GM12878 (cell line): ENCODE measurements around the gene CREB3L4. TPM values are rescaled to one million over a fixed set of nuclear protein-coding genes. Genes with fewer than 3 reads are reported as not detected.

Experiments
- ATAC-seq: fragments of 200-7000 bp; cut with Tn5 transposase; 3 replicates; pipeline ENCODE4 v1.9.1; 2020; ENCODE audit warnings: mild to moderate bottlenecking, moderate library complexity
- BruUV-seq: library from RNA; stranded (reverse); fragments of 400-500 nt; replicated peaks from 2 replicates; lab custom pipeline; 2021; lab: Mats Ljungman, UMichigan
- CTCF ChIA-PET: fragments of 300-600 bp; sonication (Branson Sonifier 250); formaldehyde crosslinking; extraction: SDS; loops from one replicate; lab custom pipeline; 2021; ENCODE audit warnings: inconsistent platforms; lab: Yijun Ruan, JAX
- POLR2A ChIA-PET: fragments of 350-600 bp; formaldehyde crosslinking; extraction: SDS; loops from one replicate; lab custom pipeline; 2021; ENCODE audit warnings: inconsistent platforms; lab: Charles Lee
- RAD21 ChIA-PET: fragments of 300-600 bp; sonication (Branson Sonifier 250); formaldehyde crosslinking; loops from one replicate; lab custom pipeline; 2023; ENCODE audit warnings: antibody characterized with exemption; ENCODE audit not compliant: unreplicated experiment; lab: Charles Lee
- SMC1A ChIA-PET: fragments of 300-600 bp; sonication (Branson Sonifier 250); formaldehyde crosslinking; loops from one replicate; lab custom pipeline; 2023; ENCODE audit not compliant: unreplicated experiment, uncharacterized antibody; lab: Charles Lee
- DNase-seq: peaks from one replicate; pipeline ENCODE4 v3.0.0-alpha.2; 2011; ENCODE audit warnings: low read depth, low spot score
- FAIRE-seq: peaks from 3 replicates; lab custom pipeline; 2011; peaks lifted over from hg19 to GRCh38; lab: Jason Lieb, UNC
- H2AFZ ChIP-seq: 2 replicates; pipeline ENCODE4 v1.6.0; 2011; ENCODE audit warnings: low read depth, low read length, control low read depth; ENCODE audit not compliant: control insufficient read depth
- H3K27ac ChIP-seq: 2 replicates; pipeline ENCODE4 v1.5.1; 2011; ENCODE audit warnings: control low read depth; ENCODE audit not compliant: control insufficient read depth, insufficient read depth
- H3K27me3 ChIP-seq, 2 experiments: replicated peaks in 1 of 2; 2 replicates each; pipeline versions ENCODE4 v1.6.0 to v1.6.1; 2011; ENCODE audit warnings: low read length in 1 of 2; ENCODE audit not compliant: control insufficient read depth in 2 of 2, insufficient read depth in 2 of 2
- H3K36me3 ChIP-seq, 2 experiments: 2 replicates each; pipeline ENCODE4 v1.5.1; 2011; ENCODE audit warnings: low read length in 1 of 2; ENCODE audit not compliant: control insufficient read depth in 2 of 2, insufficient read depth in 2 of 2
- H3K4me1 ChIP-seq: 2 replicates; pipeline ENCODE4 v1.6.1; 2011; ENCODE audit warnings: mild to moderate bottlenecking, low read length, moderate library complexity, mixed read lengths; ENCODE audit not compliant: control insufficient read depth, insufficient read depth
- H3K4me2 ChIP-seq: 2 replicates; pipeline ENCODE4 v1.6.0; 2011; ENCODE audit warnings: control low read depth; ENCODE audit not compliant: control insufficient read depth, insufficient read depth
- H3K4me3 ChIP-seq: fragments of 200-600 bp; sonication (generic); 2 replicates; pipeline ENCODE4 v1.5.1; 2016
- H3K79me2 ChIP-seq: 2 replicates; pipeline ENCODE4 v1.6.0; 2011; ENCODE audit warnings: low read length; ENCODE audit not compliant: control insufficient read depth, insufficient read depth
- H3K9ac ChIP-seq: 2 replicates; pipeline ENCODE4 v1.8.0; 2011; ENCODE audit warnings: low read length, control low read depth, mixed read lengths; ENCODE audit not compliant: control insufficient read depth, insufficient read depth
- H3K9me3 ChIP-seq: replicated peaks from 3 replicates; pipeline ENCODE4 v1.5.1; 2011; ENCODE audit warnings: mild to moderate bottlenecking, low read length; ENCODE audit not compliant: control insufficient read depth, insufficient read depth
- H4K20me1 ChIP-seq: 2 replicates; pipeline ENCODE4 v1.6.0; 2011; ENCODE audit not compliant: control insufficient read depth, insufficient read depth
- ATF7 ChIP-seq: fragments of 450-650 bp; IDR thresholded peaks from 2 replicates; pipeline ENCODE4 v1.6.1; 2016; ENCODE audit warnings: low read depth, mild to moderate bottlenecking
- BRCA1 ChIP-seq: IDR thresholded peaks from 2 replicates; pipeline ENCODE4 v1.6.1; 2011; ENCODE audit warnings: low read depth, low read length, improper control_type of control experiment
- EZH2 ChIP-seq: IDR thresholded peaks from 2 replicates; pipeline ENCODE4 v1.6.1; 2012; ENCODE audit warnings: low read depth, mild to moderate bottlenecking, control low read depth, inconsistent platforms, low read length, borderline replicate concordance; ENCODE audit not compliant: control insufficient read depth
- JUNB ChIP-seq: IDR thresholded peaks from 2 replicates; pipeline ENCODE4 v1.6.1; 2016; ENCODE audit warnings: antibody characterized with exemption, mild to moderate bottlenecking
- MEF2B ChIP-seq: fragments of 450-650 bp; IDR thresholded peaks from 2 replicates; pipeline ENCODE4 v1.6.1; 2018; ENCODE audit warnings: mild to moderate bottlenecking, moderate library complexity; ENCODE audit not compliant: partially characterized antibody, poor library complexity, severe bottlenecking
- MTA2 ChIP-seq: fragments of 450-650 bp; IDR thresholded peaks from 2 replicates; pipeline ENCODE4 v1.6.1; 2016; ENCODE audit warnings: low read depth, mild to moderate bottlenecking, moderate library complexity
- NBN ChIP-seq: fragments of 450-650 bp; IDR thresholded peaks from 2 replicates; pipeline ENCODE4 v1.6.1; 2016
- SIX5 ChIP-seq: IDR thresholded peaks from 2 replicates; pipeline ENCODE4 v1.6.1; 2011; ENCODE audit warnings: mild to moderate bottlenecking, low read depth, low read length, moderate library complexity; ENCODE audit not compliant: severe bottlenecking
- TCF3 ChIP-seq: IDR thresholded peaks from 2 replicates; pipeline ENCODE4 v1.6.1; 2012; ENCODE audit warnings: low read depth, mild to moderate bottlenecking, low read length, borderline replicate concordance; ENCODE audit not compliant: insufficient read depth
- WGBS: methylation state at CpG from one replicate; pipeline ENCODE4 v1.1.6; 2016; ENCODE audit warnings: low lambda C conversion rate; ENCODE audit not compliant: insufficient replicate concordance, insufficient coverage; ENCODE audit errors: missing lambda C conversion rate; 5-methylcytosine and 5-hydroxymethylcytosine counted together
- in situ Hi-C: fragments of 300-500 bp; cut with MboI; formaldehyde crosslinking; loops from 9 replicates; pipeline ENCODE4 v1.14.3; 2018; ENCODE audit warnings: mixed read lengths
- intact Hi-C: fragments of 100-400 bp; cut with micrococcal nuclease; formaldehyde crosslinking; loops from one replicate; pipeline ENCODE4 v1.14.2; 2022; ENCODE audit not compliant: unreplicated experiment
- polyA plus RNA-seq, 11 experiments: library from polyadenylated mRNA; depleted of rRNA in 4 of 11; unstranded in 6 of 11; stranded (reverse) in 5 of 11; fragments of >200 nt; fragmentation: Nextera tagmentation in 4 of 11; fragmentation: Illumina TruSeq in 1 of 11; extraction: Ambion mirVana in 4 of 11; extraction: Trizol in 1 of 11; gene quantifications; 1 replicate in 1 of 11; 2 replicates in 10 of 11; pipeline versions ENCODE4 v1.2.1 to v1.2.3, GENCODE V29; 2011 to 2016; ENCODE audit warnings: inconsistent platforms in 2 of 11, missing spikeins in 2 of 11, low read depth in 1 of 11
- total RNA-seq, 4 experiments: library from RNA; depleted of rRNA in 3 of 4; stranded (reverse); fragments of >200 nt in 3 of 4; fragmentation: Illumina TruSeq in 1 of 4; extraction: Trizol in 1 of 4; gene quantifications; 2 replicates each; pipeline versions ENCODE4 v1.2.1 to v1.2.3, GENCODE V29; 2013 to 2021
- TF ChIP-seq, protein P1 (sequence below): fragments of 450-650 bp; IDR thresholded peaks from 2 replicates; pipeline ENCODE4 v1.6.1; 2017; ENCODE audit warnings: mild to moderate bottlenecking, moderate library complexity
- TF ChIP-seq, protein P2 (sequence below): IDR thresholded peaks from 2 replicates; pipeline ENCODE4 v1.6.1; 2011; ENCODE audit warnings: borderline replicate concordance, low read depth, mild to moderate bottlenecking, moderate library complexity, low read length; ENCODE audit not compliant: insufficient read depth, poor library complexity, severe bottlenecking
- TF ChIP-seq, protein P3 (sequence below): fragments of 450-650 bp; formaldehyde crosslinking; IDR thresholded peaks from 2 replicates; pipeline ENCODE4 v1.5.0; 2022; ENCODE audit warnings: mild to moderate bottlenecking, missing genetic modification characterization

The CREB3L4 gene
- total and polyA plus RNA-seq, 10 of the 15 experiments (the other 5 are each of a cell fraction or from before 2014, with no cell fraction given): 9.7 to 14.0 (median 12.1) TPM

DNA sequence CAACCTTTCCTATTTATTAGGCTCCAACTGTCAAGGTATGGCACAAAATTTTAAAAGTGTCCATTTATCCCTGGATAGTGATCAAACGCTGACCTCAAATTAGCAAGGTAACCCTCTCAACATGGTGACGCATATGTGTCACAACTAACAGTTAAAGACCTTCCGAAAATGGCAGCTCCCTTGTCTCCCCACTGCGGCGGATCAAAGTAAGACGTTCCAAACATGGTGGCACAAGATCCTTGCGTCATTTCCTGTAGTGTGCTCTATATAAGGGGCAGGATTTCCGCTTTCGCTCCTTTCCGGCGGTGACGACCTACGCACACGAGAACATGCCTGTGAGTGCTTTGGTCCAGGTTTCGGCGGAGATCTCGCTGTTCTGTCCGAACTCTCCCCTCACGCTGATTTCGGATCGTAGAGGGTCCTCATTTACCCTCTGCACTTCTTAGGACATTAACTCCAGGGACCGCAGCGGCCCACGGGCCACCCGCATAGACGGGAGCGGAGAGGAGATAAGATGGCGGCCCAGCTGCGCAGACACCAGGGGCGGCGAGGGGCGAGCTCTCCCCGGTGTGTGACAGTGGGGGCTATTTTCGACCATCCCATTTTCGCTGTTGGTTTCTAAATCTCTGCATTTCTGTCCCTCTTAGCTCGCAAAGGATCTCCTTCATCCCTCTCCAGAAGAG, 22.9 kb downstream of the CREB3L4 start, which contains the start of gene RPS27:
Gene RPS27, plus strand, starts transcription at position 295 of the 683 bp plus-strand sequence. Its CDS starts 35 bp downstream, at position 330.
- Histone ChIP-seq H3K79me2 (peaks cover 25% of the 10 kb centered on the region), H3K27ac (peak within 1 kb of the TSS; percentile 96), H3K4me1 (peaks cover 9% of the 10 kb centered on the region), H3K4me2 (peak within 1 kb of the TSS; percentile 89), H4K20me1 (no peaks in the 10 kb centered on the region), H3K27me3 (no peaks in the 10 kb centered on the region), H3K9ac (peak within 1 kb of the TSS; percentile 98), H2AFZ (peak within 1 kb of the TSS; percentile 67), H3K9me3 (no peaks in the 10 kb centered on the region), H3K4me3 (peak within 1 kb of the TSS; percentile 86), H3K36me3 (peaks cover 0 to 16% of the 10 kb centered on the region in 2 experiments; a peak in 3 of 4 replicates)
- DNase-seq: peak; percentile 97
- in situ Hi-C loops: loop anchor here (5.0 to 10.0 kb wide), 2 partner anchors 282 to 486 kb away; partner anchors contain the start of gene HAX1
- CTCF ChIA-PET: interaction anchor here (0.9 to 1.8 kb wide), 5 partner anchors 13 to 480 kb away, joined by 3 to 13 read pairs (median 3); partner anchors contain the start of genes DENND4B and JTB
- intact Hi-C loops: loop anchor here (2.0 to 5.0 kb wide), 2 partner anchors 192 to 282 kb away; partner anchors contain the start of gene HAX1
- ATAC-seq: peak; percentile 82
- SMC1A ChIA-PET: interaction anchor here (0.5 to 2.4 kb wide), 14 partner anchors 13 to 319 kb away, joined by 3 to 7 read pairs (median 3); partner anchors contain the start of gene JTB
- POLR2A ChIA-PET: interaction anchor here (0.6 to 3.8 kb wide), 16 partner anchors 9 to 386 kb away, joined by 3 to 26 read pairs (median 4); partner anchors contain the start of genes DENND4B, JTB and SLC39A1
- WGBS: under 1% methylated on average over 36 of the region's 36 CpGs
- RAD21 ChIA-PET: interaction anchor here (0.7 to 5.7 kb wide), 7 partner anchors 13 to 194 kb away, joined by 3 to 42 read pairs (median 4); partner anchors contain the start of genes CREB3L4, GATAD2B and JTB
- TSS peak; percentile 92 for BruUV-seq
- peak; percentile 94 for FAIRE-seq
- TF ChIP-seq BRCA1: no peak
- no peak for TF ChIP-seq EZH2
- TF ChIP-seq, protein P1, sequence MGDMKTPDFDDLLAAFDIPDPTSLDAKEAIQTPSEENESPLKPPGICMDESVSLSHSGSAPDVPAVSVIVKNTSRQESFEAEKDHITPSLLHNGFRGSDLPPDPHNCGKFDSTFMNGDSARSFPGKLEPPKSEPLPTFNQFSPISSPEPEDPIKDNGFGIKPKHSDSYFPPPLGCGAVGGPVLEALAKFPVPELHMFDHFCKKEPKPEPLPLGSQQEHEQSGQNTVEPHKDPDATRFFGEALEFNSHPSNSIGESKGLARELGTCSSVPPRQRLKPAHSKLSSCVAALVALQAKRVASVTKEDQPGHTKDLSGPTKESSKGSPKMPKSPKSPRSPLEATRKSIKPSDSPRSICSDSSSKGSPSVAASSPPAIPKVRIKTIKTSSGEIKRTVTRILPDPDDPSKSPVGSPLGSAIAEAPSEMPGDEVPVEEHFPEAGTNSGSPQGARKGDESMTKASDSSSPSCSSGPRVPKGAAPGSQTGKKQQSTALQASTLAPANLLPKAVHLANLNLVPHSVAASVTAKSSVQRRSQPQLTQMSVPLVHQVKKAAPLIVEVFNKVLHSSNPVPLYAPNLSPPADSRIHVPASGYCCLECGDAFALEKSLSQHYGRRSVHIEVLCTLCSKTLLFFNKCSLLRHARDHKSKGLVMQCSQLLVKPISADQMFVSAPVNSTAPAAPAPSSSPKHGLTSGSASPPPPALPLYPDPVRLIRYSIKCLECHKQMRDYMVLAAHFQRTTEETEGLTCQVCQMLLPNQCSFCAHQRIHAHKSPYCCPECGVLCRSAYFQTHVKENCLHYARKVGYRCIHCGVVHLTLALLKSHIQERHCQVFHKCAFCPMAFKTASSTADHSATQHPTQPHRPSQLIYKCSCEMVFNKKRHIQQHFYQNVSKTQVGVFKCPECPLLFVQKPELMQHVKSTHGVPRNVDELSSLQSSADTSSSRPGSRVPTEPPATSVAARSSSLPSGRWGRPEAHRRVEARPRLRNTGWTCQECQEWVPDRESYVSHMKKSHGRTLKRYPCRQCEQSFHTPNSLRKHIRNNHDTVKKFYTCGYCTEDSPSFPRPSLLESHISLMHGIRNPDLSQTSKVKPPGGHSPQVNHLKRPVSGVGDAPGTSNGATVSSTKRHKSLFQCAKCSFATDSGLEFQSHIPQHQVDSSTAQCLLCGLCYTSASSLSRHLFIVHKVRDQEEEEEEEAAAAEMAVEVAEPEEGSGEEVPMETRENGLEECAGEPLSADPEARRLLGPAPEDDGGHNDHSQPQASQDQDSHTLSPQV: peak; percentile 100
- TF ChIP-seq MEF2B: peak; percentile 7
- peak; percentile 93; the same call in 1 of the 2 replicates for TF ChIP-seq TCF3
- peak; percentile 82 for TF ChIP-seq SIX5
- TF ChIP-seq, protein P2, sequence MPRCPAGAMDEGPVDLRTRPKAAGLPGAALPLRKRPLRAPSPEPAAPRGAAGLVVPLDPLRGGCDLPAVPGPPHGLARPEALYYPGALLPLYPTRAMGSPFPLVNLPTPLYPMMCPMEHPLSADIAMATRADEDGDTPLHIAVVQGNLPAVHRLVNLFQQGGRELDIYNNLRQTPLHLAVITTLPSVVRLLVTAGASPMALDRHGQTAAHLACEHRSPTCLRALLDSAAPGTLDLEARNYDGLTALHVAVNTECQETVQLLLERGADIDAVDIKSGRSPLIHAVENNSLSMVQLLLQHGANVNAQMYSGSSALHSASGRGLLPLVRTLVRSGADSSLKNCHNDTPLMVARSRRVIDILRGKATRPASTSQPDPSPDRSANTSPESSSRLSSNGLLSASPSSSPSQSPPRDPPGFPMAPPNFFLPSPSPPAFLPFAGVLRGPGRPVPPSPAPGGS: no peak
- TF ChIP-seq, protein P3, sequence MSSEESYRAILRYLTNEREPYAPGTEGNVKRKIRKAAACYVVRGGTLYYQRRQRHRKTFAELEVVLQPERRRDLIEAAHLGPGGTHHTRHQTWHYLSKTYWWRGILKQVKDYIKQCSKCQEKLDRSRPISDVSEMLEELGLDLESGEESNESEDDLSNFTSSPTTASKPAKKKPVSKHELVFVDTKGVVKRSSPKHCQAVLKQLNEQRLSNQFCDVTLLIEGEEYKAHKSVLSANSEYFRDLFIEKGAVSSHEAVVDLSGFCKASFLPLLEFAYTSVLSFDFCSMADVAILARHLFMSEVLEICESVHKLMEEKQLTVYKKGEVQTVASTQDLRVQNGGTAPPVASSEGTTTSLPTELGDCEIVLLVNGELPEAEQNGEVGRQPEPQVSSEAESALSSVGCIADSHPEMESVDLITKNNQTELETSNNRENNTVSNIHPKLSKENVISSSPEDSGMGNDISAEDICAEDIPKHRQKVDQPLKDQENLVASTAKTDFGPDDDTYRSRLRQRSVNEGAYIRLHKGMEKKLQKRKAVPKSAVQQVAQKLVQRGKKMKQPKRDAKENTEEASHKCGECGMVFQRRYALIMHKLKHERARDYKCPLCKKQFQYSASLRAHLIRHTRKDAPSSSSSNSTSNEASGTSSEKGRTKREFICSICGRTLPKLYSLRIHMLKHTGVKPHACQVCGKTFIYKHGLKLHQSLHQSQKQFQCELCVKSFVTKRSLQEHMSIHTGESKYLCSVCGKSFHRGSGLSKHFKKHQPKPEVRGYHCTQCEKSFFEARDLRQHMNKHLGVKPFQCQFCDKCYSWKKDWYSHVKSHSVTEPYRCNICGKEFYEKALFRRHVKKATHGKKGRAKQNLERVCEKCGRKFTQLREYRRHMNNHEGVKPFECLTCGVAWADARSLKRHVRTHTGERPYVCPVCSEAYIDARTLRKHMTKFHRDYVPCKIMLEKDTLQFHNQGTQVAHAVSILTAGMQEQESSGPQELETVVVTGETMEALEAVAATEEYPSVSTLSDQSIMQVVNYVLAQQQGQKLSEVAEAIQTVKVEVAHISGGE (CRISPR knock-in tag): peak; percentile 61; the same call in 1 of the 2 replicates
- no peak for TF ChIP-seq MTA2
- peak; percentile 91 for TF ChIP-seq ATF7
- TF ChIP-seq NBN: peak; percentile 88
- peak; percentile 23; the same call in 1 of the 2 replicates for TF ChIP-seq JUNB
